ENCODE data around the gene CHD6.
A peak's percentile ranks its signal among the peaks of the same experiment; 100 is the strongest.

The CHD6 gene

GRCh38 chr20:41621421-41621820 is 3.2 kb upstream of the CHD6 start:
- no peak for DNase-seq (ENCODE audit: low spot score)

- no peak for DNase-seq (ENCODE audit: low spot score)
These were observed 1.4 kb upstream of the CHD6 start for GRCh38 chr20:41619360-41620100.

- no peak for DNase-seq (ENCODE audit: low spot score)
These were observed 682 bp upstream of the CHD6 start for GRCh38 chr20:41618807-41619311.

GRCh38 chr20:41617059-41617901 is 897 bp downstream of the CHD6 start:
- peak; percentile 61 for DNase-seq (ENCODE audit: low spot score)

GRCh38 chr20:41616228-41616627 is 1.9 kb downstream of the CHD6 start:
- DNase-seq (ENCODE audit: low spot score), result no peak

GRCh38 chr20:41615676-41616075 is 2.5 kb downstream of the CHD6 start:
- DNase-seq (ENCODE audit: low spot score), result no peak

GRCh38 chr20:41615110-41615509 is 3.1 kb downstream of the CHD6 start:
- DNase-seq (ENCODE audit: low spot score), result no peak

GRCh38 chr20:41613321-41613720 is 4.9 kb downstream of the CHD6 start:
- no peak for DNase-seq (ENCODE audit: low spot score)

- DNase-seq (ENCODE audit: low spot score), result no peak
These were observed 8.7 kb downstream of the CHD6 start for GRCh38 chr20:41609474-41609873.

GRCh38 chr20:41608606-41609005 is 9.6 kb downstream of the CHD6 start:
- no peak for DNase-seq (ENCODE audit: low spot score)

- no peak for DNase-seq (ENCODE audit: low spot score)
These were observed 10.4 kb downstream of the CHD6 start for GRCh38 chr20:41607791-41608190.

GRCh38 chr20:41604002-41604401 is 14.2 kb downstream of the CHD6 start:
- DNase-seq (ENCODE audit: low spot score), result no peak

GRCh38 chr20:41601742-41602141 is 16.4 kb downstream of the CHD6 start:
- no peak for DNase-seq (ENCODE audit: low spot score)

- no peak for DNase-seq (ENCODE audit: low spot score)
These were observed 17.1 kb downstream of the CHD6 start for GRCh38 chr20:41600926-41601631.

- DNase-seq (ENCODE audit: low spot score), result no peak
These were observed 18.5 kb downstream of the CHD6 start for GRCh38 chr20:41599699-41600104.

- no peak for DNase-seq (ENCODE audit: low spot score)
These were observed 19.5 kb downstream of the CHD6 start for GRCh38 chr20:41598719-41599118.

GRCh38 chr20:41594514-41595322 is 23.5 kb downstream of the CHD6 start:
- DNase-seq (ENCODE audit: low spot score), result no peak

- no peak for DNase-seq (ENCODE audit: low spot score)
These were observed 25.5 kb downstream of the CHD6 start for GRCh38 chr20:41592516-41593216.

- DNase-seq (ENCODE audit: low spot score), result no peak
These were observed 30.2 kb downstream of the CHD6 start for GRCh38 chr20:41587956-41588355.

GRCh38 chr20:41587523-41587922 is 30.7 kb downstream of the CHD6 start:
- DNase-seq (ENCODE audit: low spot score), result no peak

GRCh38 chr20:41586772-41587171 is 31.4 kb downstream of the CHD6 start:
- DNase-seq (ENCODE audit: low spot score), result no peak

Measured in iPS-NIHi11 (cell line).